ENCODE results near the gene SLC7A5. TPM values are rescaled to one million over a fixed set of nuclear protein-coding genes. Genes with fewer than 3 reads are reported as not detected.

The SLC7A5 gene
- total RNA-seq, 2 experiments from 2014 or later, result 140 to 283 TPM

DNA sequence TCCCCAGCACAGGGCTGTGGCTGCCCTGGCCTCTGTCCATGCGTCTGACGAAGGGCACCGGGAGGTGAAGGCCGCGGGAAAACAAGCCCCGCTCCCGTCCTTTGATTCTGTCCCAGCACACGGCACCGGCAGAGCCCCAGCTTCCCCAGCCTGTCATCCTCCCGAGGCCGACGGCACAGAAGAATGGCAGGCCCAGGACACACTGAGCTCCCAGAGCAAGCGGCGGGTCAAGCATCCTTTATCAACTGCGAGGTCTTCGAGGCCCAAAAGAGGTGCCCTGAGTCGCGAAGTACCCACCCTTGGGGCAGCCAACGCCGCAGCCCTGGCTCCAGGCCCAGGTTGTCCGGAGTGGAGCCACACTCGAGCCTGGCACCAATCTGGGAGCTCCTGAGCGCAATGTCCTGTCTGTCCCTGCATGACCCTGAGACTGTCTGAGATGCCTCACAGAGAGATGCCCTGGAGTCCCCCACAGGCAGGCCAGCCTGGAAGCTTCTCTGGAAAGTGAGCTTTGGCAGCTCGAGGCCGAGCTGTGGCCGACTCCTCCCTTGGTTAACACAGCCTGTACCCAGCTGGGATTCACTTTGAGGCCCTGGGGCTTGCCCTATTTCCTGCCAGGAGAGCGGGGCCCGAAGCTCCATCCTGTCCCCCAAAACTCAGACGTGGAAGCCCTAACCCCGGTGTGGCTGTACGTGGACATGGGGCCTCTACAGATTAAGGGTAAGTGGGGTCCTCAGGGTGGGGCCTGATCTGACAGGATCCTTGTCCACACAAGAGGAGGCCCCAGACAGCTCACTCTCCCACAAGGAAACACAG lies 23.3 kb downstream of the SLC7A5 start:
- peaks cover 90% of the 10 kb centered on the region for H3K79me2 ChIP-seq (ENCODE audit: insufficient read depth, low read depth, low read length)
- POLR2A ChIA-PET, result no interaction called here
- TF ChIP-seq EZH2phosphoT487 (IDR thresholded peaks at IDR 0.05; ENCODE audit: borderline replicate concordance, low read depth, low read length), result no peak
- no peak for TF ChIP-seq CTCF (conservative IDR thresholded peaks at IDR 0.05; ENCODE audit: low read length)
- intact Hi-C loops (cut with micrococcal nuclease; ENCODE audit: unreplicated experiment), result no loop called here
- no peak overlapping the region for H2AFZ ChIP-seq (ENCODE audit: low read length)
- CTCF ChIA-PET (ENCODE audit: unreplicated experiment), result interaction anchor here (0.9 kb wide), 1 partner anchor 67 kb away, joined by 3 read pairs; no protein-coding TSS in a partner anchor
- H3K9me2 ChIP-seq (ENCODE audit: insufficient read depth, low read length), result no peaks in the 10 kb centered on the region
- BruUV-seq (replicated peaks), result no TSS peak
- no peak overlapping the region for H3K27ac ChIP-seq (ENCODE audit: low read depth, low read length, poor library complexity, severe bottlenecking)
- H3K4me3 ChIP-seq (ENCODE audit: low read depth, low read length, poor library complexity, severe bottlenecking), result no peak overlapping the region
- no peaks in the 10 kb centered on the region for H3K9me3 ChIP-seq (ENCODE audit: low read length)
- no peak for DNase-seq (ENCODE audit: low spot score)
- H3K4me1 ChIP-seq (ENCODE audit: insufficient read depth, low read length, poor library complexity, severe bottlenecking), result peaks cover 57% of the 10 kb centered on the region
- no peak overlapping the region for H3K4me2 ChIP-seq (ENCODE audit: low read length)
- peaks cover 98% of the 10 kb centered on the region for H3K36me3 ChIP-seq (ENCODE audit: insufficient read depth, low read length)
- peaks cover 33% of the 10 kb centered on the region; the same call in 1 of the 2 replicates for H4K20me1 ChIP-seq (ENCODE audit: insufficient read depth, low read length)

DNA sequence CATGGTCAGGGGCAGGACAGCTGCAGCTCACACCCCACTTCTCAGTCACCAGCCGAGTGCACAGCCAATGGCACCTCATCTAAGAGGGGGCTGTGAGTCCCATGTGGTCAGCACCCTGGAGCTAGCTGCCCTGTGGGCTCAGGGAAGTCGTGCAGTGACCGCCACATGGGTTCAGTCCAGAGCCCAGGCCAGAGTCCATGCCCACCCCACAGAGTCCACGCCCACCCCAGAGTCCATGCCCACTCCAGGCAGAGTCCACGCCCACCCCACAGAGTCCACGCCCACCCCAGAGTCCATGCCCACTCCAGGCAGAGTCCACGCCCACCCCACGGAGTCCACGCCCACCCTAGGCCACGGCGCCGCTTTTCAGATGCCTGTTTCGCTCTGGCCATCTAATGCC lies 24.1 kb downstream of the SLC7A5 start:
- intact Hi-C loops (cut with micrococcal nuclease; ENCODE audit: unreplicated experiment), result no loop called here
- CTCF ChIA-PET (ENCODE audit: unreplicated experiment), result no interaction called here
- no peak for DNase-seq (ENCODE audit: low spot score)
- H3K36me3 ChIP-seq (ENCODE audit: insufficient read depth, low read length), result peaks cover 98% of the 10 kb centered on the region
- peak overlapping the region; percentile 59; the same call in 1 of the 2 replicates for H3K4me2 ChIP-seq (ENCODE audit: low read length)
- H3K27ac ChIP-seq (ENCODE audit: low read depth, low read length, poor library complexity, severe bottlenecking), result no peak overlapping the region
- POLR2A ChIA-PET, result no interaction called here
- no peaks in the 10 kb centered on the region for H3K9me2 ChIP-seq (ENCODE audit: insufficient read depth, low read length)
- H3K9me3 ChIP-seq (ENCODE audit: low read length), result no peaks in the 10 kb centered on the region
- BruUV-seq (replicated peaks), result no TSS peak
- peaks cover 83% of the 10 kb centered on the region for H3K79me2 ChIP-seq (ENCODE audit: insufficient read depth, low read depth, low read length)
- no peak overlapping the region for H3K4me3 ChIP-seq (ENCODE audit: low read depth, low read length, poor library complexity, severe bottlenecking)
- no peak overlapping the region for H2AFZ ChIP-seq (ENCODE audit: low read length)
- peaks cover 33% of the 10 kb centered on the region; the same call in 1 of the 2 replicates for H4K20me1 ChIP-seq (ENCODE audit: insufficient read depth, low read length)
- TF ChIP-seq EZH2phosphoT487 (IDR thresholded peaks at IDR 0.05; ENCODE audit: borderline replicate concordance, low read depth, low read length) (no peak), CTCF (conservative IDR thresholded peaks at IDR 0.05; ENCODE audit: low read length) (no peak)
- peaks cover 49% of the 10 kb centered on the region for H3K4me1 ChIP-seq (ENCODE audit: insufficient read depth, low read length, poor library complexity, severe bottlenecking)

GRCh38 chr16:87844809-87845208 lies 24.5 kb downstream of the SLC7A5 start:
- ChIA-PET CTCF (ENCODE audit: unreplicated experiment) (no interaction called here), POLR2A (no interaction called here)
- TF ChIP-seq CTCF (conservative IDR thresholded peaks at IDR 0.05; ENCODE audit: low read length), result no peak
- no peak for TF ChIP-seq EZH2phosphoT487 (IDR thresholded peaks at IDR 0.05; ENCODE audit: borderline replicate concordance, low read depth, low read length)
- intact Hi-C loops (cut with micrococcal nuclease; ENCODE audit: unreplicated experiment), result no loop called here
- peaks cover 82% of the 10 kb centered on the region for H3K79me2 ChIP-seq (ENCODE audit: insufficient read depth, low read depth, low read length)
- no peaks in the 10 kb centered on the region for H3K9me2 ChIP-seq (ENCODE audit: insufficient read depth, low read length)
- no peaks in the 10 kb centered on the region for H3K9me3 ChIP-seq (ENCODE audit: low read length)
- H3K4me3 ChIP-seq (ENCODE audit: low read depth, low read length, poor library complexity, severe bottlenecking), result no peak overlapping the region
- peaks cover 45% of the 10 kb centered on the region for H3K4me1 ChIP-seq (ENCODE audit: insufficient read depth, low read length, poor library complexity, severe bottlenecking)
- DNase-seq (ENCODE audit: low spot score), result no peak
- H3K27ac ChIP-seq (ENCODE audit: low read depth, low read length, poor library complexity, severe bottlenecking), result no peak overlapping the region
- no peak overlapping the region for H2AFZ ChIP-seq (ENCODE audit: low read length)
- peaks cover 32% of the 10 kb centered on the region; the same call in 1 of the 2 replicates for H4K20me1 ChIP-seq (ENCODE audit: insufficient read depth, low read length)
- peak overlapping the region; percentile 59 for H3K4me2 ChIP-seq (ENCODE audit: low read length)
- peaks cover 98% of the 10 kb centered on the region for H3K36me3 ChIP-seq (ENCODE audit: insufficient read depth, low read length)
- no TSS peak for BruUV-seq (replicated peaks)
